ENCODE data around the gene AGBL4. TPM values are rescaled to one million over a fixed set of nuclear protein-coding genes. Genes with fewer than 3 reads are reported as not detected.

AGBL4 gene
- total and polyA plus RNA-seq, 2 of the 13 experiments (the other 11 are each of a cell fraction or from before 2014, with no cell fraction given): not detected

- no peaks in the 10 kb centered on the region for H3K27me3 ChIP-seq (ENCODE audit: control insufficient read depth in 1 of 2, insufficient read depth in 2 of 2, low read length in 2 of 2)
- intact Hi-C loops (cut with micrococcal nuclease; ENCODE audit: unreplicated experiment): no loop called here
- ChIA-PET CTCF (ENCODE audit: low intra/inter-chr PET ratio, low total read pairs) (no interaction called here), POLR2A (no interaction called here)
- 29% methylated on average over 1 of the region's 1 CpG for WGBS (ENCODE audit: low lambda C conversion rate)
- no peak overlapping the region for H3K9ac ChIP-seq (ENCODE audit: insufficient read depth, low read depth, low read length)
- H3K9me3 ChIP-seq (ENCODE audit: low read length): peaks cover 26% of the 10 kb centered on the region
- no peak for DNase-seq (ENCODE audit: low spot score)
- no peak overlapping the region for H3K4me2 ChIP-seq (ENCODE audit: low read depth, low read length)
- H3K36me3 ChIP-seq (replicated peaks in 1 of 2; ENCODE audit: control insufficient read depth in 1 of 2, insufficient read depth in 2 of 2, low read length in 2 of 2): no peaks in the 10 kb centered on the region
- no peaks in the 10 kb centered on the region for H3K4me1 ChIP-seq (ENCODE audit: insufficient read depth, low read length)
- no peak for FAIRE-seq
- no TSS peak for BruUV-seq (replicated peaks)
- no peaks in the 10 kb centered on the region for H4K20me1 ChIP-seq (ENCODE audit: insufficient read depth, low read length)
- TF ChIP-seq TEAD3 (CRISPR knock-in tag; optimal IDR thresholded peaks at IDR 0.05; ENCODE audit: borderline replicate concordance) (no peak), KDM5A (IDR thresholded peaks at IDR 0.05; ENCODE audit: borderline replicate concordance, low read length) (no peak), ZNF563 (CRISPR knock-in tag; IDR thresholded peaks at IDR 0.05) (no peak), ZNF296 (CRISPR knock-in tag; conservative IDR thresholded peaks at IDR 0.05) (no peak), EHMT2 (IDR thresholded peaks at IDR 0.05; ENCODE audit: borderline replicate concordance, low read depth, low read length) (no peak), KLF13 (CRISPR knock-in tag; IDR thresholded peaks at IDR 0.05) (no peak), ZNF354B (CRISPR knock-in tag; IDR thresholded peaks at IDR 0.05) (no peak), EEA1 (CRISPR knock-in tag; IDR thresholded peaks at IDR 0.05; ENCODE audit: borderline replicate concordance) (no peak), PAWR (CRISPR knock-in tag; IDR thresholded peaks at IDR 0.05; ENCODE audit: borderline replicate concordance) (no peak), ZNF749 (CRISPR knock-in tag; IDR thresholded peaks at IDR 0.05; ENCODE audit: borderline replicate concordance) (no peak), ZNF12 (CRISPR knock-in tag; IDR thresholded peaks at IDR 0.05) (no peak), ZNF234 (CRISPR knock-in tag; conservative IDR thresholded peaks at IDR 0.05) (no peak), SYNCRIP (IDR thresholded peaks at IDR 0.05; ENCODE audit: insufficient read depth, low read depth, low read length) (no peak), SMC3 (IDR thresholded peaks at IDR 0.05; ENCODE audit: low read length) (no peak), ZNF619 (CRISPR knock-in tag; IDR thresholded peaks at IDR 0.05) (no peak), IKZF4 (CRISPR knock-in tag; IDR thresholded peaks at IDR 0.05; ENCODE audit: borderline replicate concordance, low read depth, not compliant biosample characterization) (no peak), PRPF4 (IDR thresholded peaks at IDR 0.05; ENCODE audit: low read depth, low read length, poor library complexity, severe bottlenecking) (no peak), MIER2 (CRISPR knock-in tag; IDR thresholded peaks at IDR 0.05) (no peak)
- TF ChIP-seq, protein P1, sequence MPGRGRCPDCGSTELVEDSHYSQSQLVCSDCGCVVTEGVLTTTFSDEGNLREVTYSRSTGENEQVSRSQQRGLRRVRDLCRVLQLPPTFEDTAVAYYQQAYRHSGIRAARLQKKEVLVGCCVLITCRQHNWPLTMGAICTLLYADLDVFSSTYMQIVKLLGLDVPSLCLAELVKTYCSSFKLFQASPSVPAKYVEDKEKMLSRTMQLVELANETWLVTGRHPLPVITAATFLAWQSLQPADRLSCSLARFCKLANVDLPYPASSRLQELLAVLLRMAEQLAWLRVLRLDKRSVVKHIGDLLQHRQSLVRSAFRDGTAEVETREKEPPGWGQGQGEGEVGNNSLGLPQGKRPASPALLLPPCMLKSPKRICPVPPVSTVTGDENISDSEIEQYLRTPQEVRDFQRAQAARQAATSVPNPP (CRISPR knock-in tag; IDR thresholded peaks at IDR 0.05): no peak
- TF ChIP-seq, protein P2, sequence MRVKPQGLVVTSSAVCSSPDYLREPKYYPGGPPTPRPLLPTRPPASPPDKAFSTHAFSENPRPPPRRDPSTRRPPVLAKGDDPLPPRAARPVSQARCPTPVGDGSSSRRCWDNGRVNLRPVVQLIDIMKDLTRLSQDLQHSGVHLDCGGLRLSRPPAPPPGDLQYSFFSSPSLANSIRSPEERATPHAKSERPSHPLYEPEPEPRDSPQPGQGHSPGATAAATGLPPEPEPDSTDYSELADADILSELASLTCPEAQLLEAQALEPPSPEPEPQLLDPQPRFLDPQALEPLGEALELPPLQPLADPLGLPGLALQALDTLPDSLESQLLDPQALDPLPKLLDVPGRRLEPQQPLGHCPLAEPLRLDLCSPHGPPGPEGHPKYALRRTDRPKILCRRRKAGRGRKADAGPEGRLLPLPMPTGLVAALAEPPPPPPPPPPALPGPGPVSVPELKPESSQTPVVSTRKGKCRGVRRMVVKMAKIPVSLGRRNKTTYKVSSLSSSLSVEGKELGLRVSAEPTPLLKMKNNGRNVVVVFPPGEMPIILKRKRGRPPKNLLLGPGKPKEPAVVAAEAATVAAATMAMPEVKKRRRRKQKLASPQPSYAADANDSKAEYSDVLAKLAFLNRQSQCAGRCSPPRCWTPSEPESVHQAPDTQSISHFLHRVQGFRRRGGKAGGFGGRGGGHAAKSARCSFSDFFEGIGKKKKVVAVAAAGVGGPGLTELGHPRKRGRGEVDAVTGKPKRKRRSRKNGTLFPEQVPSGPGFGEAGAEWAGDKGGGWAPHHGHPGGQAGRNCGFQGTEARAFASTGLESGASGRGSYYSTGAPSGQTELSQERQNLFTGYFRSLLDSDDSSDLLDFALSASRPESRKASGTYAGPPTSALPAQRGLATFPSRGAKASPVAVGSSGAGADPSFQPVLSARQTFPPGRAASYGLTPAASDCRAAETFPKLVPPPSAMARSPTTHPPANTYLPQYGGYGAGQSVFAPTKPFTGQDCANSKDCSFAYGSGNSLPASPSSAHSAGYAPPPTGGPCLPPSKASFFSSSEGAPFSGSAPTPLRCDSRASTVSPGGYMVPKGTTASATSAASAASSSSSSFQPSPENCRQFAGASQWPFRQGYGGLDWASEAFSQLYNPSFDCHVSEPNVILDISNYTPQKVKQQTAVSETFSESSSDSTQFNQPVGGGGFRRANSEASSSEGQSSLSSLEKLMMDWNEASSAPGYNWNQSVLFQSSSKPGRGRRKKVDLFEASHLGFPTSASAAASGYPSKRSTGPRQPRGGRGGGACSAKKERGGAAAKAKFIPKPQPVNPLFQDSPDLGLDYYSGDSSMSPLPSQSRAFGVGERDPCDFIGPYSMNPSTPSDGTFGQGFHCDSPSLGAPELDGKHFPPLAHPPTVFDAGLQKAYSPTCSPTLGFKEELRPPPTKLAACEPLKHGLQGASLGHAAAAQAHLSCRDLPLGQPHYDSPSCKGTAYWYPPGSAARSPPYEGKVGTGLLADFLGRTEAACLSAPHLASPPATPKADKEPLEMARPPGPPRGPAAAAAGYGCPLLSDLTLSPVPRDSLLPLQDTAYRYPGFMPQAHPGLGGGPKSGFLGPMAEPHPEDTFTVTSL (CRISPR knock-in tag; IDR thresholded peaks at IDR 0.05; ENCODE audit: borderline replicate concordance): no peak
- no peak overlapping the region for H2AFZ ChIP-seq (ENCODE audit: low read length)
- in situ Hi-C loops (cut with HindIII; ENCODE audit: extremely low pct_ligation_motif_present, low pct_unique_long_range_greater_than_20kb): no loop called here
- H3K4me3 ChIP-seq (replicated peaks in 1 of 3; ENCODE audit: insufficient read depth in 1 of 3, low read depth in 2 of 3, low read length in 3 of 3): no peak overlapping the region
- no peak for ATAC-seq
- no peaks in the 10 kb centered on the region for H3K79me2 ChIP-seq (ENCODE audit: insufficient read depth, low read length)
- H3K27ac ChIP-seq (ENCODE audit: extremely low read length, insufficient read depth, low read length): no peak overlapping the region
Measured at GRCh38 chr1:48969971-48970370, 1053.8 kb downstream of the AGBL4 start.
